Activated effector memory CD4-positive, alpha-beta T cell treated with anti-CD3 and anti-CD28 coated beads, Interleukin-2, amount 50 U/mL, for 16 hours (primary cell): ENCODE data around the gene SIX3.
A peak's percentile ranks its signal among the peaks of the same experiment; 100 is the strongest.

Experiments
- DNase-seq: peaks from one replicate; pipeline ENCODE4 v3.0.0-alpha.2; 2020

Gene SIX3

GRCh38 chr2:44931198-44931780, 10.2 kb upstream of the SIX3 start:
- DNase-seq, result peak; percentile 30

DNA sequence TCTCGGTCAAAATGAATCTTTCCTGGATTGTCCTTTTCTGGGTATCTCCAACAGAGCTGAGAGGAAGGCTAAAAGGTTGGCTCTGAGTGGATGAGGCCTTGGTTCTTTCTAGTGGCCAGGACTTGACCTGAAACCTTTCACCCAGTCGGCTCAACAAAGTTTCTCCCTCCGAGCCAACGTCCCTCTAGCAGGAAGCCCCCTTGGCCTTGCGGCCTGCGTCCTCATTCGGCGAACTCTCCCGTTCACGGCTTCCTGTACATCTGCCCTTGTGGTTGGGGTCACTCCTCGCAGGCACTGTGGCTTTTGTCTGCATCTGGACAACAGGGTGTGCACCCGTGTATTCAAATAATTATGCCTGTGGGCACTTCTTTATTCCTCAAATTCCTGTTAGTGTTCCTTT, 9.4 kb upstream of the SIX3 start:
- no peak for DNase-seq

- peak; percentile 50 for DNase-seq
Observed at GRCh38 chr2:44932564-44933392, 8.7 kb upstream of the SIX3 start.

DNA sequence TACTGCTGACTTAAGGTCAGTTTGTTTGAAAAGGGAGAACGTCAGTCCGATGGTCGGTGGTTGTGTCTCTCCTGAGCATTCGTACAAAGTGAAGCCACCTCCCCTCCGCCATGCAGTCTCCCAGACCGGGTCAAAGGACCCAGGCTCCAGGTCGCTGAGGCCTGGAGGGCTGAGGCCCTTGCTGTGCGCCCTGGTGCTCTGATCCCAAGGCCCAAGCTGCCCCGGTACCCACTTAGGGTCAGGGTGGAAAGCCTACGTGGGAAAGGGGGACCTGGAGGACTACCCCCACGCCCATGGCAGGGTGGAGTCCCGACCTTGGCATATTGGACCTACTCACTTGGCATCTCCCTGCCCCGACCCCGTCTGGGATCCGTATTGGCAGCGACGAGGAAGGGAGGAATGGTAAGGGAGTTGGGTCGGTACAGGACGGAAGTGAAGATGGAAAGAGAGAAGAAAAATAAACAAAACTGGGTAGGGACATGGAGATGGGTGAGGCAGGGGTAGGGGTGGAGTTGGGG, 8.0 kb upstream of the SIX3 start:
- peak; percentile 60 for DNase-seq

- DNase-seq, result peak; percentile 30
Observed at GRCh38 chr2:44934038-44934982, 7.2 kb upstream of the SIX3 start.

DNA sequence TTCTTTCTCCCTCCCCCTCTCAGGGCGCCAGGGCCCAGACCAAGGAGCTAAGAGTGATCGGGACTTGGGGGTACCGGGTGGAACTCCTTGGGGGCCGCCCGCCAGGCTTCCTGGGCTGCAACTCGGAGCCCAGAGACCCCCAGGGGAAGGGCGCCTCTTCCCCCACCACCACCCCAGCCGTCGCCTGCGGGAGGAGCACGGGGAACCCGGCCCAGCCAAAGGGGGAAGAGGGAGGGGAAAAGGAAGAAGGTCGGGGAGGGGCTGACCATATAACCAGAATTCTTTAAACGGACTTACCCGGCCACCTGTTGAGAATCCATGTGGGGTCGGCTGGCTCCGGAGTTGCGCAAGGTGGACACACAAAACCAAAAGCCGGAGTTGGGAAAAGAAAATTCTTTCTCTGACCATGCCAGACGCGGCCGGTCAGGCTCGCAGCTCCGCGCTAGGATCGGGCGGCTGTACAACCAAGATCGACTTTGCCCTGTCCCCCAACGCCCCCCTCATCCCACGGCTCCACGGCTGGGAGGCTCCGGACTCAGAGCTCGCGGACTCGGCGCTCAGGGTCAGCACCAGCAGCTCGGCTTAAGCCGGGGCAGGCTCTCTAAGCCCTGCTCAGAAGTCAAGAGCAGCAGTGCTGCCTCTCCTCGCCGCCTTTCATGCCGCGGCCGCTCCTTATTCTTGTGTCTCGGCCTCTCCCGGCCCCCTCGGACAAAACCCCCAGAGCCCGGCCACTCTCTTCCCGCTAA, 6.3 kb upstream of the SIX3 start:
- peak; percentile 49 for DNase-seq

GRCh38 chr2:44935729-44936098, 5.8 kb upstream of the SIX3 start:
- no peak for DNase-seq

GRCh38 chr2:44936275-44936674, 5.2 kb upstream of the SIX3 start:
- peak; percentile 43 for DNase-seq

- DNase-seq, result peak; percentile 53
Observed at GRCh38 chr2:44936715-44937687, 4.5 kb upstream of the SIX3 start.

DNA sequence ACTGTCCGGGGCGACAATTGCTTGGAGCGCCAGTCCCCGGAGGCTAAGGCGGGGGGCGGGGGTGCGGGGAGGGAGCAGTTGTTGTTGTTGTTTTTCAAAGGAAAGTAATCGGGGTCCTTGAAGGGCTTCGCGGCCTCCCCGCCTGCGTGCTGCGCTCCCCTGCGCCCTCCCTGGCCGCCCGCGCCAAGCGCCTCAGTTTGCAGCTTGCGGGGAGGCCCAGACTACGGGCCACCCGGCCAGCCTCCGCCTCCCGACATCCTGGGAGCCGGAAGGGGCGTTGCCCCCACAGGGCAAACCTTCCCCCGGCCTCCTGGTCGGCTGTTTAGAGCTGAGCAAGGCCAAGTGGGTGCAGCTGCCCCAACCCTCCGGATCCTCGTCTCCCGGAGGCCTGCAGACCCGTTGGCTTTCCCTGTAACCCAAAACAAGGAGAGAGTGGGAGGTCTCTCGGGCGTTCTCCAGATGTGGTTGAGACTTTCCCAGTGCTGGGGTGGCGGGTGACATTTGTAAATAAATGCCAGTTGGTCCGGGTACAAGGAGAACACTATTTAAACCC, 3.7 kb upstream of the SIX3 start:
- DNase-seq, result peak; percentile 55

DNA sequence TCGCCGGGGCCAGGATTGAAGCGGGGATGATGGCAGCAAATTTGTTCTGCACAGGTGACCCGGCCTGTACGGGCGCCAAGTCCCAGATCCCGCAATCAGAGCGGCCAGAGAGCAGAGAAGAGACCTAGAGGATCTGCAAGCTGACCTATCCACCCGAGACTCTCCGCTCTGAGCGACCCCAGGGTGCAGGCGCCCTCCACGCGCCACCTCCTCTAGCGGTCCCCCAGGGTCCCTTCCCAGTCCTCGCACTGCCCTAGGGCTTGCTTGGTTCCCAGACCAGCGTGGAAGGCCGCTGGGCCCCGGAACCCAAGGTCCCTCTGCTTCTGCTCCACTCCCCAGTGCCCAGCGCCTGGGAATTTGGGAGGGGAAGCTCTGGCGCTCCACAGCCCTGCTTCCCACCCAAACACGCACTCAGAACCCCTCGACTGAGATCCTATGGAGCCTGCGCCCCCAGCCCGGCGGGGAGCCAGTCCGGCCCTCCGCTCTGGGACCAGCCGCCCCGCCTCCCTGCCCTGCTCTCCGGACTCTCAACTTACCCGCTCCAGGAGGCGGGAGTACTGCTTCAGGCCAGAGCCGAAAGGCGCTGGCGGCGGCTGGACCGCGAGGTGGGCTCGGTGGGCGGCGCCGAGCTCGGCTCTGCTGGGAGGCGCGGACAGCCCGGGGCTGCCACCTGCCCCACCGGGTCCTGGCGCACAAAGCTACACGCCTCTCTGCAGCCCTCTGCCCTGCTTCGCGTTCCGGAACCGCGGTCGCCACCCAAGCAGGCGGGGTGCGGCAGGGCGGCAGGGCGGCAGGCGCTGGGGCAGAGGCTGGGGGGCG, 3.0 kb upstream of the SIX3 start:
- peak; percentile 53 for DNase-seq

- DNase-seq, result peak; percentile 46
Observed at GRCh38 chr2:44939106-44940048, 2.1 kb upstream of the SIX3 start.

DNA sequence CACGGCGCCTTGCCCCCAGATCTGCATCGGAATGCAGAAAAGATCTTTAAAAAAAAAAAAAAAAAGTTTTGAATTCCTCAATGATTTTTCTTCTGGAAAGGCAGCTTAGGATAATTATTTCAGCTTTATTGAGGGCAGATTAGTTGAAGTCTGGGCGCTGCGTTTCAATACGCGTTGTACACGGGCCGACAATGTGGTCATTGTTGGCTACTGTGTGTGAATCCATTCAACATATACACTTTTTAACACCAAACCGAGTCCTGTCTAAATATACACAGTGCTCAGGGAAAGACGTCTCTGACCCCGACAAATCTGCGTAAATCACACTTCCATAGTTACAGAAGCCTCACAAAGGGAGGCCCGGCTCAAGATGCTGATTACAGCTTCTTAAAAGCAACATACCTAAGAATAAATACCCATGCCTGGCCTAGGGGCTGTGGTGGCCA, 1.4 kb upstream of the SIX3 start:
- DNase-seq, result peak; percentile 25

DNA sequence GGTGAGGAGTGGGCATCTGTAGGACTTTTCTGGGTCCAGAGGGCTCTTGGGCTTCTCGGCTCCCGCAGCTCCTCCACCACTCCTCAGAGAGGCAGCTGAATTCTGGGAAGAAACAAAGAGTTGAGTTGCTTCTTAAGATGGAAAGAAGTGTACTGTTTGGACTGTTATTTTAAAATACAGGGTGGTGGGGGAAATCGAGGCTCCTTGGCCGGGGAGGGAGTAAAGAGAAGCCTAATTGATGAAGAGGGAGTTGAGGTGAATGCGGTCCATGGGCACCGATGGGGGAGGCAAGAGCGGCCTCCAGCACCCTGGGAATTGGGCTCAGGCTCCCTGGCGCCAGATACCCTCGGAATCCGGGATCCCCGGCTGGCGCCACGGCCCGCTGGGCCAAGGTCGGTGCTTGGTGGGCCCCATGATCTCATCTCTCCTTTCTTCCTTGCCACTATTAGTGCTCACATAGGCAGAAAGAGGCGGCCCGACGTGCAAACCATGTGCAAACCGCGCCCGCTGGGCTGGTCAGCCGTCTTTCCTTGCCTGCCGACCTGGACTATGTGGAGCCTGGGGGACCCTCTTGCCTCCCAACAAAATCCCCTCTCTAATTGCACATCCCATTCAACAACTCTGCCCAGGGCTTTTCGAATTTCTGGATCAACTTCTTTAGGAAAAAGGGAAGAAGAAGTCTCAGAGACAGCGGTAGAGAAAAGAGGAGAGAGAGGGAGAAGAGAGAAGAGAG, 604 bp upstream of the SIX3 start:
- peak; percentile 56 for DNase-seq

GRCh38 chr2:44942304-44943030, 965 bp downstream of the SIX3 start:
- no peak for DNase-seq

- DNase-seq, result no peak
Observed at GRCh38 chr2:44943031-44943692, 1.7 kb downstream of the SIX3 start.

GRCh38 chr2:44943693-44944101, 2.2 kb downstream of the SIX3 start:
- DNase-seq, result no peak
